22Rv1 (cell line): ENCODE measurements around the gene CAMK1D.
A peak's percentile ranks its signal among the peaks of the same experiment; 100 is the strongest.

Experiments
- H3K27ac ChIP-seq: fragments of 450-650 bp; 2 replicates; pipeline ENCODE4 v1.5.1; 2017
- CTCF ChIP-seq: fragments of 450-650 bp; IDR thresholded peaks from 2 replicates; pipeline ENCODE4 v1.5.1; 2017; ENCODE audit warnings: mild to moderate bottlenecking
- ZFX ChIP-seq: fragments of 450-650 bp; IDR thresholded peaks from 2 replicates; pipeline ENCODE4 v1.6.1; 2017; ENCODE audit warnings: antibody characterized with exemption, borderline replicate concordance

Gene CAMK1D

GRCh38 chr10:12842310-12842709 is 493.0 kb downstream of the CAMK1D start:
- TF ChIP-seq CTCF (no peak), ZFX (no peak)
- no peak overlapping the region for H3K27ac ChIP-seq

- no peak for TF ChIP-seq CTCF
- no peak for TF ChIP-seq ZFX
- no peak overlapping the region for H3K27ac ChIP-seq
Observed at GRCh38 chr10:12843296-12843945, 494.1 kb downstream of the CAMK1D start.

GRCh38 chr10:12844811-12845483 is 495.6 kb downstream of the CAMK1D start:
- no peak for TF ChIP-seq ZFX
- TF ChIP-seq CTCF = no peak
- no peak overlapping the region for H3K27ac ChIP-seq

- TF ChIP-seq CTCF = no peak
- H3K27ac ChIP-seq = no peak overlapping the region
Observed at GRCh38 chr10:12846718-12847117, 497.4 kb downstream of the CAMK1D start.

GRCh38 chr10:12847361-12847975 is 498.1 kb downstream of the CAMK1D start:
- H3K27ac ChIP-seq = no peak overlapping the region
- TF ChIP-seq CTCF (peak; percentile 58), ZFX (no peak)

GRCh38 chr10:12848439-12849173 is 499.3 kb downstream of the CAMK1D start:
- TF ChIP-seq CTCF (no peak), ZFX (no peak)
- no peak overlapping the region for H3K27ac ChIP-seq
